GM23248 (cell line): ENCODE data around the gene TBX5. TPM values are rescaled to one million over a fixed set of nuclear protein-coding genes. Genes with fewer than 3 reads are reported as not detected.

ENCODE experiments used
- DNase-seq: peaks from one replicate; pipeline ENCODE4 v3.0.0-alpha.2; 2015
- H2AFZ ChIP-seq: fragments of 200-600 bp; sonication (generic); 2 replicates; pipeline ENCODE4 v1.6.1; 2016; ENCODE audit warnings: antibody characterized with exemption
- H3F3A ChIP-seq: fragments of 200-600 bp; sonication (generic); 2 replicates; pipeline ENCODE4 v1.6.1; 2016; ENCODE audit warnings: mild to moderate bottlenecking, antibody characterized with exemption, mixed run types; ENCODE audit not compliant: insufficient read depth
- H3K27ac ChIP-seq: fragments of 200-600 bp; sonication (generic); 2 replicates; pipeline ENCODE4 v1.5.1; 2016; ENCODE audit warnings: mild to moderate bottlenecking
- H3K27me3 ChIP-seq: fragments of 200-600 bp; sonication (generic); replicated peaks from 2 replicates; pipeline ENCODE4 v1.6.1; 2016; ENCODE audit warnings: mild to moderate bottlenecking; ENCODE audit not compliant: insufficient read depth
- H3K36me3 ChIP-seq: fragments of 200-600 bp; sonication (generic); 2 replicates; pipeline ENCODE4 v1.6.1; 2016; ENCODE audit warnings: low read depth, mild to moderate bottlenecking
- H3K4me1 ChIP-seq: fragments of 200-600 bp; sonication (generic); 2 replicates; pipeline ENCODE4 v1.6.1; 2016; ENCODE audit warnings: mild to moderate bottlenecking; ENCODE audit not compliant: insufficient read depth
- H3K4me2 ChIP-seq: fragments of 200-600 bp; sonication (generic); one replicate; pipeline ENCODE4 v1.6.1; 2016; ENCODE audit warnings: mild to moderate bottlenecking; ENCODE audit not compliant: unreplicated experiment
- H3K4me3 ChIP-seq: fragments of 200-600 bp; sonication (generic); 2 replicates; pipeline ENCODE4 v1.5.1; 2016; ENCODE audit warnings: mild to moderate bottlenecking
- H3K79me2 ChIP-seq: fragments of 200-600 bp; sonication (generic); 2 replicates; pipeline ENCODE4 v1.6.1; 2016; ENCODE audit warnings: mild to moderate bottlenecking; ENCODE audit not compliant: insufficient read depth
- H3K9ac ChIP-seq: fragments of 200-600 bp; sonication (generic); 2 replicates; pipeline ENCODE4 v1.6.1; 2016; ENCODE audit warnings: mild to moderate bottlenecking
- H3K9me2 ChIP-seq: fragments of 200-600 bp; sonication (generic); 2 replicates; pipeline ENCODE4 v1.6.1; 2016; ENCODE audit warnings: mixed run types, mild to moderate bottlenecking, moderate library complexity; ENCODE audit not compliant: insufficient read depth
- H3K9me3 ChIP-seq: fragments of 200-600 bp; sonication (generic); one replicate; pipeline ENCODE4 v1.6.1; 2017; ENCODE audit warnings: low read depth
- H4K20me1 ChIP-seq: fragments of 200-600 bp; sonication (generic); 2 replicates; pipeline ENCODE4 v1.6.0; 2016; ENCODE audit not compliant: insufficient read depth
- EZH2 ChIP-seq: fragments of 200-600 bp; sonication (generic); IDR thresholded peaks from 2 replicates; pipeline ENCODE4 v1.6.1; 2018; ENCODE audit warnings: antibody characterized with exemption, mild to moderate bottlenecking; ENCODE audit not compliant: insufficient read depth, poor library complexity, severe bottlenecking
- EZH2phosphoT487 ChIP-seq: fragments of 200-600 bp; sonication (generic); IDR thresholded peaks from 2 replicates; pipeline ENCODE4 v1.6.1; 2018; ENCODE audit warnings: antibody characterized with exemption, moderate library complexity, mild to moderate bottlenecking, low read depth; ENCODE audit not compliant: insufficient read depth
- WGBS, 2 experiments: methylation state at CpG; one replicate each; pipeline ENCODE4 v1.1.6; 2015 to 2017; ENCODE audit warnings: low lambda C conversion rate in 2 of 2, low coverage in 1 of 2; ENCODE audit errors: missing lambda C conversion rate in 2 of 2; 5-methylcytosine and 5-hydroxymethylcytosine counted together
- in situ Hi-C: fragments of 300-500 bp; cut with MboI; formaldehyde crosslinking; loops from 2 replicates; pipeline ENCODE4 v1.15.0; 2020
- polyA plus RNA-seq: library from polyadenylated mRNA; unstranded; fragments of >200 nt; fragmentation: Nextera tagmentation; extraction: Ambion mirVana; gene quantifications from 2 replicates; pipeline ENCODE4 v1.2.1, GENCODE V29; 2016
- total RNA-seq: library from RNA; depleted of rRNA; stranded (reverse); fragments of >200 nt; shearing (Covaris generic); gene quantifications from 2 replicates; pipeline ENCODE4 v1.2.3, GENCODE V29; 2014

The TBX5 gene
- total and polyA plus RNA-seq, 2 experiments from 2014 or later: 24.5 to 30.0 TPM

DNA sequence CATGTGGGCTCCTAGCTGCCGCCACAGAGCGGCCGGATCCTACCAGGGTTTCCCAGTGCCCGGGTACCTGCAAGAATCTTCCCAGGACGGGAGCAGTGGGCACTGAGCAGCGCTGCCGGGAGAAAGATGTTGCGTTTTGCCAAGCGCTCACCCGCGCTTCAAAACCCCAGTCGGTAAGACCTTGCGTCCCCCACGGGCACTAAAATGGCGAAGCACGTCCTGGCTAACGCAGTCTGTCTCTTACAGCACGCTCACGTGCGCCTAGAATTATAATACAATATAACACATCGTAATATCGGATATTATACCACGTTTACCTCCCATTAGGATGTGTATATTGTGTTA lies 35.1 kb upstream of the TBX5 start:
- 84% methylated on average over 23 of the region's 23 CpGs for WGBS, 2 experiments
- H3K27me3 ChIP-seq: peaks cover 23% of the 10 kb centered on the region
- in situ Hi-C loops: no loop called here

DNA sequence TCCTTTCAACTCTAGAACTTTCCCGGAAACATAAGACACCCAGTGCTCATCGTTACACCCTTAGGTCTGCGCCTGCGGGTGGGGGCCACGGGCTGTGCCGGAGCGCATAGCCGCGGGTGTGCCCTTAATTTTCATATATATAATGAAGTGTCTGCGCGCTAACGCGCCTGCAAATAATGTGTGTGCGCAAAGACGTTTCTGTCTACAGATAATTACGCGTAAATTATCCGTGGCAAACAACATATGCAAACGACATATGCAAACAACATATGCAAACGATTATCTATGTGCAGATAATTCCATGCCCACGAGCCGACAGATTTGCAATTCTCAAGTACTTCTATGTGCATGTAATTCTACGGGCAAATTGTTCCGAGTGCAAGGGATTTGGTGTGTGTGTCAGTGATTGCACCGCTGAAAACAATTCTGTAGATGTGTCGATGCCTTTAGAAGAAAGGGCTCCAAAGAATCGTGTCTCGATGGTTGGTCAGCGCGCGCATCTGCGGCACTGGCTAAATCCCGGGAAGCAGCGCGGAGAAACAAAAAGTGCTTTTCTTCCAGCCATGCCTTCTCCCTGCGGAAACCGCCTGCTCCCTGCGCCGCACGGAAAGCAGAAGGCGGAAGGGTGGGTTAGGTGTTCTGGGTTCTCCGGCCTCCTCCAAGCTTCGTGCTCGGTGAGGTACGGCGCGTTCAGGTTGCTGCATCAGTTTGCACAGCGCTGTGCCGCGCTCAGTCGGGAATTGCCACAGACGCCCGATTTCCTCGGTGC lies 34.5 kb upstream of the TBX5 start:
- Histone ChIP-seq H4K20me1 (no peaks in the 10 kb centered on the region), H3F3A (no peaks in the 10 kb centered on the region), H3K4me3 (peak overlapping the region; percentile 53), H3K9me2 (no peaks in the 10 kb centered on the region), H3K27ac (no peak overlapping the region), H3K79me2 (no peaks in the 10 kb centered on the region), H2AFZ (peak overlapping the region; percentile 73), H3K4me2 (peak overlapping the region; percentile 64), H3K9me3 (no peaks in the 10 kb centered on the region), H3K36me3 (no peaks in the 10 kb centered on the region), H3K27me3 (peaks cover 23% of the 10 kb centered on the region), H3K9ac (peak overlapping the region; percentile 44; the same call in 1 of the 2 replicates), H3K4me1 (peaks cover 10% of the 10 kb centered on the region)
- peak; percentile 44 for DNase-seq
- TF ChIP-seq EZH2 (peak; percentile 52), EZH2phosphoT487 (0 out of 2 replicates have a peak, but pooled peaks have one; percentile 55)
- in situ Hi-C loops: no loop called here
- WGBS, 2 experiments: 22 to 27% methylated on average over 53 to 54 of the region's 54 CpGs

More for the DNA sequence above, 35.1 kb upstream of the TBX5 start:
- Histone ChIP-seq H3K4me1 (peaks cover 10% of the 10 kb centered on the region), H3K4me3 (peak overlapping the region; percentile 53; the same call in 1 of the 2 replicates), H4K20me1 (no peaks in the 10 kb centered on the region), H3F3A (no peaks in the 10 kb centered on the region), H3K27ac (no peak overlapping the region), H3K4me2 (peak overlapping the region; percentile 64), H3K9me3 (no peaks in the 10 kb centered on the region), H3K9me2 (no peaks in the 10 kb centered on the region), H3K36me3 (no peaks in the 10 kb centered on the region), H3K79me2 (no peaks in the 10 kb centered on the region), H2AFZ (peak overlapping the region; percentile 73), H3K9ac (no peak overlapping the region)
- TF ChIP-seq EZH2phosphoT487 (no peak), EZH2 (no peak)
- no peak for DNase-seq

DNA sequence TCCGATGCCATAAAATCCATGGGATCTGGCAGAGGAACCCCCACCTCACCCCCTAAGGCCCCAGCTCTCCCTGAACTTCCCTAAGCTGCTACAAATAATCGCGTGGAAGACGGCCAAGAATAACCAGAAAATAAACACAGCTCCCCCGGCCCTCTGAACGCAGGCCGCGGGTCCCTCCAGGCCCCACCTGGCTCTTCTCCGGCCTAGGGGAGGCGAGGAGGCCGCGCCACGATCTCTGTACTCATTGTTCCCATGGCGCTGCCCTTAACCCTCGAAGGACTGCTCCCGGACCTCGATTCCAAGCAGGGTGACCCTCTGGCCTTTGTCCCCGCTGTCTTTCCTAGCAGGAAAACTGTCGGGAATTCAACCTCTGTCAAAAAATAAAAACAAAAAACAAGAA lies 33.9 kb upstream of the TBX5 start:
- DNase-seq: peak; percentile 35
- H4K20me1 ChIP-seq: no peaks in the 10 kb centered on the region
- H3K9ac ChIP-seq: peak overlapping the region; percentile 44; the same call in 1 of the 2 replicates
- peak overlapping the region; percentile 73 for H2AFZ ChIP-seq
- H3K36me3 ChIP-seq: no peaks in the 10 kb centered on the region
- H3F3A ChIP-seq: no peaks in the 10 kb centered on the region
- no peak overlapping the region for H3K27ac ChIP-seq
- no peaks in the 10 kb centered on the region for H3K79me2 ChIP-seq
- H3K27me3 ChIP-seq: peaks cover 23% of the 10 kb centered on the region
- peak overlapping the region; percentile 53; the same call in 1 of the 2 replicates for H3K4me3 ChIP-seq
- 25 to 29% methylated on average over 19 of the region's 19 CpGs for WGBS, 2 experiments
- in situ Hi-C loops: no loop called here
- peak overlapping the region; percentile 64 for H3K4me2 ChIP-seq
- H3K9me2 ChIP-seq: no peaks in the 10 kb centered on the region
- H3K4me1 ChIP-seq: peaks cover 10% of the 10 kb centered on the region
- no peaks in the 10 kb centered on the region for H3K9me3 ChIP-seq
- no peak for TF ChIP-seq EZH2
- TF ChIP-seq EZH2phosphoT487: no peak

DNA sequence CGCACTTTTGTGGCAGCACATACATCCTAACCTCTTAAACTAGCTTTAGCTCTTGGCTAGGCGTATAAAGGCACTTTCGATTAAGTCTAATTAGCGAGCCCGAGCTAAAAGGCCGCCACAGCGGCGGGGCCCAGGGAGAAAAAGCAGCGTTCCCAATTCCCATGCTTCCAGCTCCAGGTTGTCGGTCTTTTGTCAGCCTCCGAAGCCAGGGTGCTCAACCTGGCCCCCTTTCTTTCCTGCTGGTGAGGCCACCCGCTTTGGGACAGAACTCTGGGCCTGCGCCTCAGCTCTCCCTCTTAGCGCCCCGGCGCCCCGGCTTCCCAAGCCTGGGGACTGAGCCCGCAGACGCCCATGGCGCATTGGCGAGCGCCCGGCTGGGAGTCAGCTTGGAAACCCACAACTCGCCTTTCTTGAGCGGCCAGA lies 33.3 kb upstream of the TBX5 start:
- Histone ChIP-seq H3K27ac (peak overlapping the region; percentile 24), H3K9me2 (no peaks in the 10 kb centered on the region), H3F3A (no peaks in the 10 kb centered on the region), H3K4me3 (peak overlapping the region; percentile 52), H3K4me1 (peaks cover 10% of the 10 kb centered on the region), H3K4me2 (peak overlapping the region; percentile 56), H3K79me2 (no peaks in the 10 kb centered on the region), H3K27me3 (peaks cover 23% of the 10 kb centered on the region), H4K20me1 (no peaks in the 10 kb centered on the region), H3K9ac (peak overlapping the region; percentile 62), H3K36me3 (no peaks in the 10 kb centered on the region), H2AFZ (peak overlapping the region; percentile 70), H3K9me3 (no peaks in the 10 kb centered on the region)
- TF ChIP-seq EZH2 (no peak), EZH2phosphoT487 (0 out of 2 replicates have a peak, but pooled peaks have one; percentile 19)
- in situ Hi-C loops: no loop called here
- 24 to 32% methylated on average over 25 of the region's 25 CpGs for WGBS, 2 experiments
- peak; percentile 47 for DNase-seq
